Activated T-cell treated with anti-CD3 and anti-CD28 coated beads, Interleukin-2, amount 50 U/mL, for 72 hours (primary cell): Measurements from ENCODE around the gene PTTG1IP. TPM values are rescaled to one million over a fixed set of nuclear protein-coding genes. Genes with fewer than 3 reads are reported as not detected.

ENCODE experiments used
- ATAC-seq, 2 donors: fragments of 150-1000 bp; cut with Tn5 transposase; replicated peaks in 1 of 2; 2 replicates each; pipeline ENCODE4 v1.10.0; 2021; ENCODE audit warnings: moderate library complexity in 2 of 2, mild to moderate bottlenecking in 1 of 2
- DNase-seq, 2 donors: peaks; one replicate each; pipeline ENCODE4 v3.0.0; 2021 to 2022; ENCODE audit warnings: mixed read lengths in 1 of 2
- H3K27ac Mint-ChIP-seq: one replicate; pipeline ENCODE4 v1.8.0; 2022; ENCODE audit warnings: mild to moderate bottlenecking, moderate library complexity, mixed read lengths
- H3K27me3 Mint-ChIP-seq: one replicate; pipeline ENCODE4 v1.8.0; 2022; ENCODE audit warnings: low read depth, mixed read lengths
- H3K36me3 Mint-ChIP-seq, 2 donors: one replicate each; pipeline ENCODE4 v1.8.0; 2022; ENCODE audit warnings: mixed read lengths in 2 of 2, mild to moderate bottlenecking in 1 of 2; ENCODE audit not compliant: insufficient read depth in 2 of 2
- H3K4me1 Mint-ChIP-seq: one replicate; pipeline ENCODE4 v1.8.0; 2022; ENCODE audit warnings: low read depth, mixed read lengths
- H3K4me3 Mint-ChIP-seq, 2 donors: one replicate each; pipeline ENCODE4 v1.8.0; 2022; ENCODE audit warnings: mild to moderate bottlenecking in 2 of 2, mixed read lengths in 2 of 2, moderate library complexity in 2 of 2
- H3K9me3 Mint-ChIP-seq, 2 donors: one replicate each; pipeline ENCODE4 v1.8.0; 2022; ENCODE audit warnings: mixed read lengths in 2 of 2
- total RNA-seq, 2 donors: library from RNA; stranded (reverse); gene quantifications; one replicate each; pipeline ENCODE4 v1.2.3, GENCODE V29; 2022

Gene PTTG1IP
- total RNA-seq, 2 donors from 2014 or later: 63.9 to 70.5 TPM

DNA sequence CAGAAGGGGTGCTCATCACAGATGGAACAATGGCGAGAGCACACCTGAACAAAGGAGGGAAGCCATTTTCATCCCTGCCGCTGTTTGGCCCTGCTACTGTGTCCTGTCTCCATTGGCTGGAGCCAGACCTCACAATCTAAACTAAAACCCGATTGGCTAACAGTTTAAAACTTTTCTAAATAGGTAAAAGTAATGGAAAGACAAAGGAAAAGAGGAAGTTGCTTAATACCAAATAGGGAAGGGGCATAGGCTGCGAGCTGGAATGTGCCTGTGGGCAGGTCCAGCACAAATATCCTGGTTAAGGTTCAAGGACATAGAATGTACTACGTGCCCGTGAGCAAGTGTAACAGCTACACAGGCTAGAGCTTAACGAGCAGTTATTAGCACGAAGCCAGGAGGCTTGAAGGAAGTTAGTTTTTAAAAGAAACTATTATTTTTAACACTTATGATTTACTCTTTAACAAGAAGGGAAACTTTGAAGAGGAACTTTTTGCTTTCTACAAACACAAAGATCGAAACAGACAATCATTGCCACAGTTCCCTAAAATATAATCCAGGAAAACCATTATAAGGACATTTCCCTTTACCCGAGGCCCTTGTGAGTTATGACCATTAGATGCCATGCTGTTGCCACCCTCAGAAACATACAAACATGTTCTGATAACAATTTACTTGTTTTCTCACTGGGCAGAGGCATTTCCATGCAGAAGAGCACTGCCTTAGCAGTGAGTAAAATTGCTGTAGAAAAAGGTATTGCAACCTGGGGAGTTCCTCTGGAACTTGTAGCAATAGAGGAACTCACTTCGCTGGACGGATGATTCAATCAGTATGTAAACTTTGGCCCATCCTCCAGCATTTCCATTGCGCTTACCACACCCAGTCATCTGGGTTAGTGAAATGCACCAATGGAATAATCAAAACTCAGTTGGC is 4.8 kb upstream of the PTTG1IP start:
- Mint-ChIP-seq H3K4me3 (no peak overlapping the region), H3K4me1 (peaks cover 37% of the 10 kb centered on the region), H3K36me3 (no peaks in the 10 kb centered on the region), H3K9me3 (no peaks in the 10 kb centered on the region), H3K27me3 (no peaks in the 10 kb centered on the region), H3K27ac (no peak overlapping the region)
- DNase-seq (no peak), ATAC-seq (no peak)

DNA sequence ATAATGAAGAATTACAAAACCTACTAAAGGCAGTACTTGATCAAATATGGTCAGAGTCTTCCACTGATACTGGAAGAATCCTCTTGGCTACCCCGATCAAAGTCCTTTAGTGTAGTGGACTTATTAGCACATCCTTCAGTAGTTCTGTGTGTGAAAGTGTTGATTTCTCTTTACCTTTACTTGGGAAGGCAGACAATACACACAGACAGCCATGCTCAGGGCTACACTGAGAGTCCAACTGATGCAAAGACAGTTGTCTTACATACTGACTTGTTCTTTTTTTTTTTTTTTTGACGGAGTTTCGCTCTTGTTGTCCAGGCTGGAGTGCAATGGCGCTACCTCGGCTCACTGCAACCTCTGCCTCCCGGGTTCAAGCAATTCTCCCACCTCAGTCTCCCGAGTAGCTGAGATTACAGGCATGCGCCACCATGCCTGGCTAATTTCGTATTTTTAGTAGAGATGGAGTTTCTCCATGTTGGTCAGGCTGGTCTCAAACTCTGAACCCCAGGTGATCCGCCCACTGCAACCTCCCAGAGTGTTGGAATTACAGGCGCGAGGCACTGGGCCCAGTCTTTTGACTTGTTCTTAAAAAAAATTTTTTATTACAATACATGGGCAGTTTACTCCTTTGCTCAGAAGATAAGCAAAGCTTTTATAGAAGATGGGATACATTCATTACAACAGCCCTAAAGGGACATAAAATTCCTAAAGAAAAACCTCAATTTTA is 3.5 kb upstream of the PTTG1IP start:
- Mint-ChIP-seq H3K4me3 (peak overlapping the region in 1 of 2 donors; percentile 48), H3K27ac (peak overlapping the region; percentile 33), H3K36me3 (no peaks in the 10 kb centered on the region), H3K4me1 (peaks cover 40% of the 10 kb centered on the region), H3K27me3 (no peaks in the 10 kb centered on the region), H3K9me3 (no peaks in the 10 kb centered on the region)
- DNase-seq: no peak
- no peak for ATAC-seq

DNA sequence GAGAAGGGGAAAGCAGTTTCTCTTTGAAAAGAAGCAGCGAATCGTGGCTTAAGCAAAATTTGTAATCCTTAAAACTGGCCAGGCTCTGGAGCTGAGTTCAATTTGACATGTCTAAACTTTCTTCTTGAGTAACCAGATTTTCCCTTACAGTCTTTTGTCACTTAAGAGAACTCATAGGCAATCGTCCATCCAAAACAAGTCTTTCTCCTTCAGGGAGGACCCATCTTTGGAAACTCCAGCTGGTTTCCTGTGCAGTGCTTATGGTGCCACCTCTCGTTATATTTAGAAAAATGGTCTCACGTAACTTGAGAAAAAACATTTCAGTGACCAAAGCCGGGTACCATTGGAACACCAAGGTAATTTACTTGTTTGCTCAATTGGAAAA is 1.8 kb upstream of the PTTG1IP start:
- Mint-ChIP-seq H3K9me3 (no peaks in the 10 kb centered on the region), H3K4me3 (peak overlapping the region; percentile 93 to 94), H3K36me3 (no peaks in the 10 kb centered on the region), H3K27ac (peak overlapping the region; percentile 99), H3K4me1 (peaks cover 40% of the 10 kb centered on the region), H3K27me3 (no peaks in the 10 kb centered on the region)
- DNase-seq: no peak
- no peak for ATAC-seq

DNA sequence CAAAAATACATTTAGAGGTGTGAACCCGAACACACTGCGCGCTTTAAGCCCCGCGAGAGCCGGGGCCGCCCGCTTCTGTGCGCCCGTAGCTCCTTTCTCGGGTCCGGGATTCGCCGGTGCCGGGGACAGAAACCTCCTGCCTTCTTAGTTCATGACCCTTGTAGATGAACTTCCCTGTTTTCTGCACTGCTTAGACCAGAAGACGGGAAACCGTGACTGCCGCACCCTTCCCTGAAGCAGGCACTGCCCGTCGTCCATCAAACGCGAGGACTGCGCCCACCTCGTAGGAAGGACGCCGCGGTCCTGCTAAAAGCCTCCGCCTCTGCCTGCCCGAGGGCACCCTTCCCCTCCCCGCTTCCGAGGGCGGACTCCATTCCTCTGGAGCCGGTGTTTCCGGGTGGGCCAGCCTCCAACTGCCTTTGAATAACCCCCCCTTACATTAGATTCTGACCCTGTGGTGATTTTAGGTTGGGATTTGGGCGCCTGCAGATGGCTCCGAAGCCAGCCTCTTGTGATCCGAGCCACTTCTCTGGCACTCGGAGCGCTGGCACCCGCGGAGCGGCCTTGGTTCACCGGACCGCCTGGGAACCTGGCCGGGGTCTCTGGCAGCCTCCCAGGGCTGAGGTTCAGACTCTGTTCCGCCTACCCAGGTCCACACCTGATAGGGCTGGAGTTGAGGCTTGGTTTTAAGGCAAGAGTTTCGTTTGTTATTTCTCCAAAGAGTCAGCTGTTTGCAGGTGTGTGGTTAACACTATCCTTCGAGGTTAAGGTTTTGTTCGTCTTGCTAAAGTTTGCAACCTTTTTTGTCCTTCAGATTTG is 1.2 kb upstream of the PTTG1IP start:
- Mint-ChIP-seq H3K4me1 (peaks cover 44% of the 10 kb centered on the region), H3K9me3 (no peaks in the 10 kb centered on the region), H3K27ac (peak overlapping the region; percentile 99), H3K27me3 (no peaks in the 10 kb centered on the region), H3K4me3 (peak overlapping the region; percentile 93 to 94), H3K36me3 (no peaks in the 10 kb centered on the region)
- DNase-seq (peak; percentile 41 to 55), ATAC-seq (peak in 1 of 2 donors; percentile 13)

DNA sequence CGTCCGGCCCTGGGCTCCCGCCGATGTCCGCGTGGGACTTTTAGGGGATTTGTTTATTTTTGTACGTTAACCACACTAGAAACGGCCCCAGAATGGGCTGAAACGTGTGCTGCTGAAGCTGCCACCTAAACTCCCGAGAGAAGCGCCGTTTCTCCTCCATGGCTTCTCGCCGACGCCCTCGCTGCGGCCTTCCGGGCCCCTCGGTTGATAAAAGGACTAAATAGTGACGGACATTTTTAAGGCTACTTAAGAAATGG is 678 bp upstream of the PTTG1IP start:
- no peaks in the 10 kb centered on the region for H3K36me3 Mint-ChIP-seq
- DNase-seq (no peak), ATAC-seq (no peak)
- peak overlapping the region; percentile 93 to 94 for H3K4me3 Mint-ChIP-seq
- peak overlapping the region; percentile 99 for H3K27ac Mint-ChIP-seq
- no peaks in the 10 kb centered on the region for H3K27me3 Mint-ChIP-seq
- H3K9me3 Mint-ChIP-seq: no peaks in the 10 kb centered on the region
- peaks cover 47% of the 10 kb centered on the region for H3K4me1 Mint-ChIP-seq

DNA sequence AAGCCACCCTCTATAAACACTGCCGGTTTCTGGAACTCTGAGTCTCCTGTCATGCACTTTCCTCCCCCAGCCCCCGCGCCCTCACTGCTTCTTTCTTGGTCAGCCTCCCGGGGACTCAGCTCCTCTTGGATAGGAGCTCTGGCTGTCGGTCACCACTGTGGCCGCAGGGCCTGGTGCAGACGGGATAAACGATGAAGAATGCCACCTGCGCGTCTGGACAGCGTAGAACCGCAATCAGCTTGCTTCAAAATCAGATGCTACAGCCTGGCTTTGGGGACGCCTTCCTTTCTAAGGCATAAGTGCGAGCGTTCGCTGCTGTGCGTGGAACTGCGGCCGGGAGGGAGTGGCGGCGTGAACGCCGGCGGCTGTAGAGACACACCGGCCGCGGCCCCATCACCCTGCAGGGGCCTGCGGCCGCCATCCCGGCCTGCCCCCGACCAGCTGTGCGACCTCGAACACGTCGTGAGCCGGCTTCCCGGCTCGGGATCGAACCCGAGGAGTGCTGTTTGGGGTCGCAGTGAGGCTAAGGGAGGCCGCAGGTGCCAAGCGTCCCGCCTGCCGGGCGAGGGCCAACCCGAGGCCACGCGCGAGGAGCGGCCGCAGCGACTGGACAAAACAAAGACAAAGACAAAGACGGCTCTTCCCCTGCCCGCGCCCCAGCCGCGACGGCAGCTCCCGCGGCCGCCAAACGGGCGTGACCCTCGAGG is 688 bp downstream of the PTTG1IP start:
- peaks cover 60% of the 10 kb centered on the region for H3K4me1 Mint-ChIP-seq
- H3K27me3 Mint-ChIP-seq: no peaks in the 10 kb centered on the region
- DNase-seq: no peak
- no peaks in the 10 kb centered on the region for H3K9me3 Mint-ChIP-seq
- peak overlapping the region; percentile 80 for H3K27ac Mint-ChIP-seq
- peaks cover 0 to 2% of the 10 kb centered on the region in 2 donors for H3K36me3 Mint-ChIP-seq
- ATAC-seq: no peak
- H3K4me3 Mint-ChIP-seq: peak overlapping the region; percentile 84 to 98

DNA sequence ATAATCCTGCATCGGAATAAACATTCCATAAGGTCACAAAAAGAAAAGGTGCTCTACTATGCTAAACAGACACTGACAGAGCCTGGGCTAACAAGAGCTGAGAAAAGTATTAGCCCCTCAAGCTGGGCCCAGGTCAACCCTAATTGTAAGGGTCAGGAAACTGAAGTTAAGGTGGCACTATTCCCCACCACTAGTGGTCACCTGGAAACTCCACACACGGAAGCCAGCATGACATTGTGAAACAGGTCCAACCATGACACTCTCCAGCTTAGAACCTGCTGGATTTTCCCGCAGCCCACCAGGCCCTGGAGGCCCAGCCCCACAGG is 1.2 kb downstream of the PTTG1IP start:
- DNase-seq (no peak), ATAC-seq (no peak)
- H3K4me3 Mint-ChIP-seq: peak overlapping the region; percentile 84 to 98
- H3K27me3 Mint-ChIP-seq: no peaks in the 10 kb centered on the region
- H3K9me3 Mint-ChIP-seq: no peaks in the 10 kb centered on the region
- H3K27ac Mint-ChIP-seq: peak overlapping the region; percentile 80
- H3K36me3 Mint-ChIP-seq: peaks cover 0 to 2% of the 10 kb centered on the region in 2 donors
- H3K4me1 Mint-ChIP-seq: peaks cover 65% of the 10 kb centered on the region

DNA sequence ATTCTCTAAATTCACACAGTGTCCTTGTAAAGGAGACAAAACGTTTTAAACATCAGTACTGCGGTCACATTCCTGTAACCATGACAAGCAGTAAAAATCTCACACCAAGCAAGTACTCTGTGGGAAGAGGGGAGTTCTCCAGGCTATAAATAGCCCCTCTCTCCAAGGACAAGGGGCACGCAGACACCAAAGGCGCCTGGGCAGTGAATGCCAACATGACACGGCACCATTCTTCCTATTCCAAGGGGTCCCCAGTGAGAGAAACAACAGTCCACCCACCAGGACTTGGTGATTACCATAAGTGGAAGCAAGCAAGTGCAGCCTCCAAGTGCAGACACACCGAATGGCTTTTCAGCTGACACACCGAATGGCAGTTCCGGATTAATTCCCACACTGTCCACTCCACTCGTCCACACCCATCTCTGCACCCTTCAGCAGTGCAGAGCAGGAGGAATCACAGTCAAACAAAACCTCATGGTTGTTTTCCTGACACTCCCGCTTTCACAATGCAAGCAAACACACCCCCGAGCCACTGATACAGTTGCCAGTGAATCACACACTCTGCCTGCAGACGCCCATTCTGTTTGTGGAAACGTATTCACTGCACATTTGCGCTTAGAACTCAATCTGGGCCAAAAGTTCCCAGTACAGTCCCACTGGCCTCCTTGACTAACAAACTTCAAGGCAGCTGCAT is 1.8 kb downstream of the PTTG1IP start:
- peaks cover 71% of the 10 kb centered on the region for H3K4me1 Mint-ChIP-seq
- H3K9me3 Mint-ChIP-seq: no peaks in the 10 kb centered on the region
- H3K36me3 Mint-ChIP-seq: peaks cover 0 to 2% of the 10 kb centered on the region in 2 donors
- ATAC-seq (no peak), DNase-seq (peak in 1 of 2 donors; percentile 33)
- H3K27me3 Mint-ChIP-seq: no peaks in the 10 kb centered on the region
- H3K27ac Mint-ChIP-seq: peak overlapping the region; percentile 56
- peak overlapping the region; percentile 84 to 98 for H3K4me3 Mint-ChIP-seq

DNA sequence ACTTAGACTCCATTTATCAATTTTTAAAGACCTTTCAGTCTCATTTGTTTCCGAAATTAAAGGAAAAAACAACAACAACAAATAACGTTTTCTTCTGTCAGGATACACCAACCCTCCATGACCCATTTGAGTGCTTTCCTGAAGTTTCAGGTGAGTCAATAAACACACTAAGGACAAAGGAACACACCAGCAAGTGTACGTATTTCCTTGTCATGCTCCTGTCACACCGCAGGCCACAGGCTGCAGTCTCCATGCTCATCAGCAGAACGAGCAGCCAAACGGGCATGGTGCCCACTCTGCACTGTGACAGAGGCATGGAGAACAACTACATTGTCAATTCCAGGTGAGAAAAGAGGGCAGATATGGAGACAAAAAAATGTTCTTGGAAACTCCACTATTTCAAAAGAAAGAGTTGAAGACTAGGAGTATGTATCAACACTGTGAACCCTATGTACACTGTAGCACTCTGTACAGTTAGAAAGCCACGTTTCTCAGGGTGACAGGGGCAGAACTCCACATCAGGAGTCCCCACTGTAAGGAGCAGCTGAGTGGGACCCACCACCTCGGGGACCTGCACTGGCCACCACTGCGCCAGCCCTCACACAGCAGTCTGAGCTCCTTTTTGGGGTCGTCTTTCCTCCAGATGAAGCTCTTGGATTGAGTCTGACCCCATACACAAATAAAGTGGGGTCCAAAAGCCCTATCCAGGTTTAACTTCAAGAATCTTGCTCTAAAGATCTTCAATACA is 2.6 kb downstream of the PTTG1IP start:
- Mint-ChIP-seq H3K27ac (peak overlapping the region; percentile 13), H3K36me3 (peaks cover 0 to 2% of the 10 kb centered on the region in 2 donors), H3K9me3 (no peaks in the 10 kb centered on the region), H3K27me3 (no peaks in the 10 kb centered on the region), H3K4me3 (peak overlapping the region; percentile 84 to 98), H3K4me1 (peaks cover 78% of the 10 kb centered on the region)
- peak in 1 of 2 donors; percentile 29 for DNase-seq
- no peak for ATAC-seq

DNA sequence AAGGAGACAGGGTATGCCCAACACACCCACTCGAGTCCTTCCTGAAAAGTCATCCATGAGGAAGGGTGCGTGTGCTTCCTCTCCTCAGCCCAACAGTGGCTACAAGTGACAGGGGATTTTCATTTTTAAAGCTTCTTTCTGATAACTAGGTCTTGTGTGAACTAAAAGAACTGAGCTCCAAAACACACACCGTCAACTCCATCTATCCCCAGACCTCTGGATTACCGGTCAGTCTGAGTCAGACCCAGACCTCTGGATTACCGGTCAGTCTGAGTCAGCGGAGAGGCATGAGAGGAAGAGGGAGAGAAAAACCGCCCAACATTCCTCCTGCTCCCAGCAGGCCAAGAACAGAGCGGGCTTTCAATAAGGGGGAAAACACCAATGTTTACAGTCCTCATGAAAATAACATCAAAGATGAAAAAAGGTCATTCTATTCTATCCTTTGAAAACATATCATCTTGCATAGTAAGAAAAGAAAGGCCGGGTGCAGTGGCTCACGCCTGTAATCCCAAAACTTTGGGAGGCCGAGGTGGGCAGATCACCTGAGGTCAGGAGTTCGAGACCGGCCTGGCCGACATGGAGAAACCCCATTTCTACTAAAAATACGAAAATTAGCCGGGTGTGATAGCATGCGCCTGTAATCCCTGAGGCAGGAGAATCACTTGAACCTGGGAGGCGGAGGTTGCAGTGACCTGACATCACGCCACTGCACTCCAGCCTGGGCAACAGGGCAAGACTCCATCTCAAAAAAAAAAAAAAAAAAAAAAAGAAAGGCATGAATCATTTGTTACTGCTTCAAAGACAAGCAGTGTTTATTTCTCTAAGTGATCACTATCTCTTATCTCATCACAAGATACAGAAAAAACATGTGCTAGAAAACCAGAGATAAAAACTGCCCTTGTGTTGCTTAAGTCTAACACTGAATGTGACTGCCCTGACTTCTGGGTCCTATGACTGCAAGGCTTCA is 3.4 kb downstream of the PTTG1IP start:
- Mint-ChIP-seq H3K4me3 (peak overlapping the region; percentile 63 to 76), H3K27me3 (no peaks in the 10 kb centered on the region), H3K27ac (peak overlapping the region; percentile 13), H3K4me1 (peaks cover 79% of the 10 kb centered on the region), H3K9me3 (no peaks in the 10 kb centered on the region), H3K36me3 (peaks cover under 1 to 2% of the 10 kb centered on the region in 2 donors)
- no peak for DNase-seq
- ATAC-seq: no peak

DNA sequence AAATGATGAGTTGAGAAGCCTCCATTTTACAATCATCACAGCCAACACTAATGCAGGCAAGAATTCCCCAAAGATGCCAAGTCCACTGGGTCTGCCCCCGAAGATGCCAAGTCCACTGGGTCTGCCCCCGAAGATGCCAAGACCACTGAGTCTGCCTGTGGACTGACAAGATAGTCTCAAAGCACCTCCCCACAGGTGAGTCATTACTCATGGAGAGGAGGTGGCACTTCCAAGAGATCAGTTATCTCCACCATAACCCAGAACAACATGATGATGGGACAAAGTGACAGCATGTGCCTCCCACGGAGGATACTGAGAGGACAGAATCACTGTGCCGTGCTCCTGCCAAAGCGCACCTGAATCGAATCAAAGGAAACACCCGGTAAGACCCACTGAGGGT is 4.8 kb downstream of the PTTG1IP start:
- peak overlapping the region; percentile 82 to 83 for H3K4me3 Mint-ChIP-seq
- no peaks in the 10 kb centered on the region for H3K27me3 Mint-ChIP-seq
- H3K9me3 Mint-ChIP-seq: no peaks in the 10 kb centered on the region
- H3K27ac Mint-ChIP-seq: peak overlapping the region; percentile 75
- ATAC-seq (no peak), DNase-seq (no peak)
- H3K36me3 Mint-ChIP-seq: peaks cover 2 to 4% of the 10 kb centered on the region in 2 donors
- H3K4me1 Mint-ChIP-seq: peaks cover 76% of the 10 kb centered on the region
